K562 (cell line): ENCODE data around the gene HLA-DOB.

Experiments
- EGR1 ChIP-seq: fragments of 450-650 bp; conservative IDR thresholded peaks from 2 replicates; pipeline ENCODE4 v1.6.1; 2017; ENCODE audit warnings: mild to moderate bottlenecking
- FOXA1 ChIP-seq: fragments of 450-650 bp; IDR thresholded peaks from 2 replicates; pipeline ENCODE4 v1.6.1; 2016; ENCODE audit warnings: mild to moderate bottlenecking, borderline replicate concordance

GRCh38 chr6:32847004-32847403 lies 30.2 kb upstream of the HLA-DOB start:
- TF ChIP-seq FOXA1, result no peak
- no peak for TF ChIP-seq EGR1
